ENCODE results near the gene HELZ. TPM values are rescaled to one million over a fixed set of nuclear protein-coding genes. Genes with fewer than 3 reads are reported as not detected.
"Not testable (repeated sequence)": the region's sequence is repeated elsewhere in the genome, so short reads cannot be mapped to it uniquely, and the experiment has no call there.

The HELZ gene
- total RNA-seq, 4 donors from 2014 or later: 14.7 to 122 (median 45.9) TPM

DNA sequence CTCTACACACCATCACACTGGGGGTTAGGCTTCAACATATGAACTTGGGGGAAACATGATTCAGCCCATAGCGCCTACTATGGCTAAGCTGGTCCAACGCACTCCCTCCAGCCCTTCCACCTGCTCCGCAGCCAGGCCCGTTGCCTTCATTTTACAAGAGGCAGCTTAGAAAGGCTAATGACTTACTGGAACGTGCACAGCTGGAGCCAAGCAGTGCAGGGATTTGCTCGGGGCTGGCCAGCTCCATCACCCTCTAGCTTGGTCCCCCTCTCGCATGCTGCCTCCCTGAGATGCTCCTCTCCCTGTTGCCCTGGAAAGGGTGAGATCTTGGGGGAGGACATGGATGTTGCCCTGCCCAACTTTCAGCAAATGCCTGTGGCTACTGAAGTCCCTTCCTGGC is 203.5 kb downstream of the HELZ start:
- no peaks in the 10 kb centered on the region for H3K36me3 ChIP-seq
- intact Hi-C loops (cut with DNase I; ENCODE audit: low total_unique reads): no loop called here
- no peak overlapping the region for H3K27ac ChIP-seq
- TF ChIP-seq, protein P1, sequence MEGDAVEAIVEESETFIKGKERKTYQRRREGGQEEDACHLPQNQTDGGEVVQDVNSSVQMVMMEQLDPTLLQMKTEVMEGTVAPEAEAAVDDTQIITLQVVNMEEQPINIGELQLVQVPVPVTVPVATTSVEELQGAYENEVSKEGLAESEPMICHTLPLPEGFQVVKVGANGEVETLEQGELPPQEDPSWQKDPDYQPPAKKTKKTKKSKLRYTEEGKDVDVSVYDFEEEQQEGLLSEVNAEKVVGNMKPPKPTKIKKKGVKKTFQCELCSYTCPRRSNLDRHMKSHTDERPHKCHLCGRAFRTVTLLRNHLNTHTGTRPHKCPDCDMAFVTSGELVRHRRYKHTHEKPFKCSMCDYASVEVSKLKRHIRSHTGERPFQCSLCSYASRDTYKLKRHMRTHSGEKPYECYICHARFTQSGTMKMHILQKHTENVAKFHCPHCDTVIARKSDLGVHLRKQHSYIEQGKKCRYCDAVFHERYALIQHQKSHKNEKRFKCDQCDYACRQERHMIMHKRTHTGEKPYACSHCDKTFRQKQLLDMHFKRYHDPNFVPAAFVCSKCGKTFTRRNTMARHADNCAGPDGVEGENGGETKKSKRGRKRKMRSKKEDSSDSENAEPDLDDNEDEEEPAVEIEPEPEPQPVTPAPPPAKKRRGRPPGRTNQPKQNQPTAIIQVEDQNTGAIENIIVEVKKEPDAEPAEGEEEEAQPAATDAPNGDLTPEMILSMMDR (IDR thresholded peaks at IDR 0.05): no peak
- no peak for TF ChIP-seq POLR2A (IDR thresholded peaks at IDR 0.05)
- H3K27me3 ChIP-seq: no peaks in the 10 kb centered on the region
- H3K9me3 ChIP-seq: no peaks in the 10 kb centered on the region
- H3K4me1 ChIP-seq: no peaks in the 10 kb centered on the region
- no peak overlapping the region for H3K4me3 ChIP-seq
- no peak for DNase-seq

DNA sequence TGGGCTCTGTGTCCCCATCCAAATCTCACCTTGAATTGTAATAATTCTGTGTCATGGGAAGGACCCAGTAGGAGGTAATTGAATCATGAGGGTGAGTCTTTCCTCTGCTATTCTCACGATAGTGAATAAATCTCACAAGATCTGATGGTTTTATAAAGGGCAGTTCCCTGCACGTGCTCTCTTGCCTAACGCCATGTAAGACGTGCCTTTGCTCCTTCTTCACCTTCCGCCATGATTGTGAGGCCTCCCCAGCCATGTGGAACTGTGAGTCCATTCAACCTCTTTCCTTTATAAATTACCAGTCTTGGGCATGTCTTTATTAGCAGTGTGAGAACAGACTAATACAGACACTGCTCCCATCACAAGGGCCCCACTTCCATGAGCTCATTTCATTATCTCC is 203.9 kb downstream of the HELZ start:
- H3K27ac ChIP-seq; H3K36me3 ChIP-seq; H3K4me1 ChIP-seq; H3K27me3 ChIP-seq; DNase-seq; H3K4me3 ChIP-seq; intact Hi-C loops (cut with DNase I; ENCODE audit: low total_unique reads); H3K9me3 ChIP-seq: not testable (repeated sequence)

DNA sequence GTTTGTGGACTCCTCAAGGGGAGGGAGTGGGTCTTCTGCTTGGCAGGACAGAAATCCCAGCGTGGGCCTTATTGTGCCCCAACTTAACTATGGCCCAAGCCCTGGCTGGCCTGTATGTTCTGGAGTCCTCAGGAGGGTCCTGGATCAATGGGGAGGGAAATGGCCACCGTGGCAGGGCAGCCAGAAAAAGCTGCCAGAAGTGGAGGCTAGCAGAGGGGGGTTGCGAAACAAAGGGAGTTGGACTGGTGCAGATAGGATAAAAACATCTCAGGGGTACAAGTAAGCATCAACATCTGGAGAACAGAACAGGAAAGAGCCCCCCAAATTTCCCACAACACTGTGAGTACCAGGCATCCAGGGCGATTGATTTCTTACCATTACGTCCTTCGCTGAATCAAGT is 204.3 kb downstream of the HELZ start:
- Histone ChIP-seq H3K27ac (no peak overlapping the region), H3K4me1 (no peaks in the 10 kb centered on the region), H3K9me3 (no peaks in the 10 kb centered on the region), H3K4me3 (no peak overlapping the region), H3K27me3 (no peaks in the 10 kb centered on the region), H3K36me3 (no peaks in the 10 kb centered on the region)
- intact Hi-C loops (cut with DNase I; ENCODE audit: low total_unique reads): no loop called here
- no peak for TF ChIP-seq POLR2A (IDR thresholded peaks at IDR 0.05)
- TF ChIP-seq, protein P1 (IDR thresholded peaks at IDR 0.05): no peak
- DNase-seq: no peak

DNA sequence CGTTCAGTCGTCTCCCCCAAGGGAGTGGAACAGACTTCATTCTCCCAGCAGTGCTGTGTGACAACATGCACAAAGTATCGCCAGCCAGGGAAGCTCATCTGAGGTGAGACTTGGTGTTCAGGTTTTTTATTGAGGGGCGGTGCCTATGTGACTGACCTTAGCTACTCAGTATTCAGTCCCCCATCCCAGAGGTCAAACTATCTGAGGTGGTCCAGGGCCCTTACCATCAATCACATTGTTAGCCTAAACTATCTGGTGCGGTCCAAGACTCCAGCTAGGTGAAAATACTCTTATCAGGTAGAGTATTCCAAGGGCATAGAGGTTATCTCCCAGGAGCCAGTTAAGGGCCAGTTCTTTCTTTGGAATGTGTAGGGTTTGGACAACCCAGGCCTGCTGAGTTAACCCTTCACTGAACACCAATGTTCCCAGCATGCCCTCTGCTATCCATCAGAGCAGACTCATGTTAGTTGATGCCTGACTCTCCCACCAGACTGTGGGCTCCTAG is 206.1 kb downstream of the HELZ start:
- no peaks in the 10 kb centered on the region for H3K36me3 ChIP-seq
- H3K9me3 ChIP-seq: no peaks in the 10 kb centered on the region
- no peaks in the 10 kb centered on the region for H3K4me1 ChIP-seq
- H3K27me3 ChIP-seq: no peaks in the 10 kb centered on the region
- no peak for DNase-seq
- intact Hi-C loops (cut with DNase I; ENCODE audit: low total_unique reads): no loop called here
- H3K27ac ChIP-seq: no peak overlapping the region
- no peak overlapping the region for H3K4me3 ChIP-seq
- no peak for TF ChIP-seq POLR2A (IDR thresholded peaks at IDR 0.05)
- TF ChIP-seq, protein P1 (IDR thresholded peaks at IDR 0.05): no peak

DNA sequence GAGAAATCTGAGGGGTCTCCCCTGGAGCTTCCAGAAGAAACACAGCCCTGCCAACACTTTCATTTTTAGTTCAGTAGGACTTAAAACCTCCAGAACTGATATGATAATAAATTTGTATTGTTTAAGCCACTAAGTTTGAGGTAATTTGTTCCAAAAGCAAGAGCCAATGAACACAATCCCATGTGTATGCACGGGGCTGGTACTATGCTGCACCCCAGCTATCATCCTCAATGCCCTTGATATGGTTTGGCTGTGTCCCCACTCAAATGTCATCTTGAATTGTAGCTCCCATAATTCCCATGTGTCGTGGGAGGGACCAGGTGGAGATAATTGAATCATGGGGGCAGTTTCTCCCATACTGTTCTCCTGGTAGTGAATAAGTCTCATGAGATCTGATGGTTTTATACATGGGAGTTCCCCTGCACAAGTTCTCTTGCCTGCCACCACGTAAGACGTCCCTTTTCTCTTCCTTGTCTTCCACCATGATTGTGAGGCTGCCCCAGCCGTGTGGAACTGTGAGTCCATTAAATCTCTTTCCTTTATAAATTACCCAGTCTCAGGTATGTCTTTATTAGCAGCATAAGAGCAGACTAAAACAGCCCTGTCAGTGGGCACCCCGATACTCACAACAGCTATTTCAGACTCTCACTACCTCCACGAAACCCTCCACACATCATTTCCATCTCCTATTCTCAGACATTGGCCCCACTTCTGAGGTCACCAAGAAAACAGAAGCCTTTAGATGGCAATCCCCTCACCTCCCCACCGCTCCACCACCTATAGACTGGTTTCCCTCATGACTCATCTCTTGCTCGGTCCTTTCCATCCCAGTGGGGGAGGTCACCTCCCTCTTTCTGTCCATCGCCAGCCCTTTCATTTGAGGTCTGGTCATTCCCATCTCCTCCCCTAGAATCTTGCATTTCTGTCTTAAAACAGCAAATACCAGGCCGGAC is 209.6 kb downstream of the HELZ start:
- intact Hi-C loops (cut with DNase I; ENCODE audit: low total_unique reads): no loop called here

More for the DNA sequence above, 209.6 kb downstream of the HELZ start:
- Histone ChIP-seq H3K27me3 (no peaks in the 10 kb centered on the region), H3K4me1 (no peaks in the 10 kb centered on the region), H3K36me3 (no peaks in the 10 kb centered on the region), H3K9me3 (no peaks in the 10 kb centered on the region), H3K27ac (no peak overlapping the region), H3K4me3 (no peak overlapping the region)
- TF ChIP-seq, protein P1 (IDR thresholded peaks at IDR 0.05): no peak
- TF ChIP-seq POLR2A (IDR thresholded peaks at IDR 0.05): no peak
- DNase-seq: no peak
